ENCODE measurements around the gene ERF.

Gene ERF

DNA sequence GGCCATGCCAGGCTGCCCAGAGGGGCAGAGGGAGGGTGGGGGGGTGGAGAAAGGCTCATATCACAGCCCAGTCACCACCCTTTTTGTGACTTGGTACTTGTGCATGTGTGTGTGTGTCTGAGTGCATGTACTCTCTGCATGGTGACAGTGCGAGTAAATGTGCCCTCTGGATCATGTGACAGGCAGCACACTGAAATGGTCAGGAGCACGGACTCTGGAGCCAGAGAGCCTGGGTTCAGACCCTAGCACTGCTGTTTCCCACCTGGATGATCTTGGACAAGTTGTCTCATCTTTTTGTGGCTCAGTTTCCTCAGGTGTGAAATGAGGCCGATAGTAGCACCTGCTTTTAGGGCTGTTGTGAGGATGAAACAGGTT lies 16.1 kb upstream of the ERF start:
- H3K4me3 ChIP-seq (ENCODE audit: low read length) = peak overlapping the region; percentile 94
- peaks cover 6% of the 10 kb centered on the region; the same call in 1 of the 2 replicates for H3K36me3 ChIP-seq (ENCODE audit: control insufficient read depth, low read length)
- TF ChIP-seq EZH2phosphoT487 (IDR thresholded peaks at IDR 0.05; ENCODE audit: borderline replicate concordance, low read length) = no peak
- no peak for TF ChIP-seq CTCF (IDR thresholded peaks at IDR 0.05; ENCODE audit: low read depth, low read length, poor library complexity, severe bottlenecking)
- peaks cover 27% of the 10 kb centered on the region for H3K4me1 ChIP-seq (ENCODE audit: control insufficient read depth, low read length)
- peaks cover 19% of the 10 kb centered on the region for H3K79me2 ChIP-seq (ENCODE audit: control insufficient read depth, low read length)
- H3K27me3 ChIP-seq (ENCODE audit: control insufficient read depth, low read length) = no peaks in the 10 kb centered on the region
- peak overlapping the region; percentile 94 for H3K4me2 ChIP-seq (ENCODE audit: low read length)
- H3K9me3 ChIP-seq (ENCODE audit: control insufficient read depth, insufficient read depth, low read length) = no peaks in the 10 kb centered on the region
- H3K9me2 ChIP-seq (replicated peaks; ENCODE audit: control insufficient read depth, low read length) = no peaks in the 10 kb centered on the region
- H4K20me1 ChIP-seq (ENCODE audit: control insufficient read depth, insufficient read depth, low read depth, low read length) = no peaks in the 10 kb centered on the region
- H3K27ac ChIP-seq (ENCODE audit: low read depth, low read length) = no peak overlapping the region
- H3F3A ChIP-seq (ENCODE audit: control insufficient read depth, insufficient read depth) = peaks cover 3% of the 10 kb centered on the region; the same call in 1 of the 2 replicates

GRCh38 chr19:42270346-42271044 lies 15.6 kb upstream of the ERF start:
- peak overlapping the region; percentile 70 for H3K27ac ChIP-seq (ENCODE audit: low read depth, low read length)
- peaks cover 3% of the 10 kb centered on the region; the same call in 1 of the 2 replicates for H3F3A ChIP-seq (ENCODE audit: control insufficient read depth, insufficient read depth)
- peak overlapping the region; percentile 94 for H3K4me3 ChIP-seq (ENCODE audit: low read length)
- H3K36me3 ChIP-seq (ENCODE audit: control insufficient read depth, low read length) = peaks cover 6% of the 10 kb centered on the region; the same call in 1 of the 2 replicates
- H3K9me2 ChIP-seq (replicated peaks; ENCODE audit: control insufficient read depth, low read length) = no peaks in the 10 kb centered on the region
- H3K79me2 ChIP-seq (ENCODE audit: control insufficient read depth, low read length) = peaks cover 19% of the 10 kb centered on the region
- H3K4me2 ChIP-seq (ENCODE audit: low read length) = peak overlapping the region; percentile 94
- H3K9me3 ChIP-seq (ENCODE audit: control insufficient read depth, insufficient read depth, low read length) = no peaks in the 10 kb centered on the region
- H3K27me3 ChIP-seq (ENCODE audit: control insufficient read depth, low read length) = no peaks in the 10 kb centered on the region
- H4K20me1 ChIP-seq (ENCODE audit: control insufficient read depth, insufficient read depth, low read depth, low read length) = no peaks in the 10 kb centered on the region
- peaks cover 27% of the 10 kb centered on the region for H3K4me1 ChIP-seq (ENCODE audit: control insufficient read depth, low read length)
- TF ChIP-seq CTCF (IDR thresholded peaks at IDR 0.05; ENCODE audit: low read depth, low read length, poor library complexity, severe bottlenecking) (no peak), EZH2phosphoT487 (IDR thresholded peaks at IDR 0.05; ENCODE audit: borderline replicate concordance, low read length) (no peak)

- Histone ChIP-seq H3K9me3 (ENCODE audit: control insufficient read depth, insufficient read depth, low read length) (no peaks in the 10 kb centered on the region), H3K4me2 (ENCODE audit: low read length) (peak overlapping the region; percentile 94), H3K79me2 (ENCODE audit: control insufficient read depth, low read length) (peaks cover 19% of the 10 kb centered on the region), H3F3A (ENCODE audit: control insufficient read depth, insufficient read depth) (peaks cover 3% of the 10 kb centered on the region; the same call in 1 of the 2 replicates), H3K27me3 (ENCODE audit: control insufficient read depth, low read length) (no peaks in the 10 kb centered on the region), H3K4me1 (ENCODE audit: control insufficient read depth, low read length) (peaks cover 27% of the 10 kb centered on the region), H4K20me1 (ENCODE audit: control insufficient read depth, insufficient read depth, low read depth, low read length) (no peaks in the 10 kb centered on the region), H3K4me3 (ENCODE audit: low read length) (peak overlapping the region; percentile 94), H3K27ac (ENCODE audit: low read depth, low read length) (peak overlapping the region; percentile 70), H3K36me3 (ENCODE audit: control insufficient read depth, low read length) (peaks cover 6% of the 10 kb centered on the region; the same call in 1 of the 2 replicates), H3K9me2 (replicated peaks; ENCODE audit: control insufficient read depth, low read length) (no peaks in the 10 kb centered on the region)
- TF ChIP-seq CTCF (IDR thresholded peaks at IDR 0.05; ENCODE audit: low read depth, low read length, poor library complexity, severe bottlenecking) (no peak), EZH2phosphoT487 (IDR thresholded peaks at IDR 0.05; ENCODE audit: borderline replicate concordance, low read length) (no peak)
These were observed 14.8 kb upstream of the ERF start for GRCh38 chr19:42269478-42270345.

All from DOHH2 (cell line).